Mononuclear cell (primary cell): ENCODE data around the gene LCE1F. TPM values are rescaled to one million over a fixed set of nuclear protein-coding genes. Genes with fewer than 3 reads are reported as not detected.

Experiments used
- H3K27me3 ChIP-seq: 2 replicates; pipeline ENCODE4 v1.6.0; 2011; ENCODE audit warnings: low read length, control low read depth; ENCODE audit not compliant: insufficient read depth
- H3K4me1 ChIP-seq: 2 replicates; pipeline ENCODE4 v1.5.1; 2011; ENCODE audit warnings: mild to moderate bottlenecking, low read length, control low read depth; ENCODE audit not compliant: insufficient read depth
- H3K4me3 ChIP-seq: 2 replicates; pipeline ENCODE4 v1.5.1; 2011; ENCODE audit warnings: mild to moderate bottlenecking, low read length, moderate library complexity
- H3K9me3 ChIP-seq: 2 replicates; pipeline ENCODE4 v1.5.1; 2011; ENCODE audit warnings: low read depth, mild to moderate bottlenecking, control low read depth, low read length
- total RNA-seq: library from RNA; depleted of rRNA; stranded (reverse); fragments of >200 nt; gene quantifications from one replicate; pipeline ENCODE4 v1.2.3, GENCODE V29; 2012

Gene LCE1F
- not detected for total RNA-seq

GRCh38 chr1:152774875-152775274 is at the start of gene LCE1F:
LCE1F (plus strand) TSS chr1:152775140; CDS start chr1:152776372, 1,232 bp downstream.
- Histone ChIP-seq H3K27me3 (peaks cover 2% of the 10 kb centered on the region), H3K4me3 (no peak within 1 kb of the TSS), H3K4me1 (no peaks in the 10 kb centered on the region), H3K9me3 (no peaks in the 10 kb centered on the region)

GRCh38 chr1:152725261-152725660 is 49.7 kb upstream of the LCE1F start:
- Histone ChIP-seq H3K4me1 (no peaks in the 10 kb centered on the region), H3K4me3 (no peak overlapping the region), H3K27me3 (no peaks in the 10 kb centered on the region), H3K9me3 (no peaks in the 10 kb centered on the region)

GRCh38 chr1:152728986-152729385 is 46.0 kb upstream of the LCE1F start:
- no peaks in the 10 kb centered on the region for H3K4me1 ChIP-seq
- H3K27me3 ChIP-seq = no peaks in the 10 kb centered on the region
- no peaks in the 10 kb centered on the region for H3K9me3 ChIP-seq
- H3K4me3 ChIP-seq = no peak overlapping the region

- H3K4me1 ChIP-seq = no peaks in the 10 kb centered on the region
- H3K4me3 ChIP-seq = no peak overlapping the region
- H3K27me3 ChIP-seq = no peaks in the 10 kb centered on the region
- no peaks in the 10 kb centered on the region for H3K9me3 ChIP-seq
Observed at GRCh38 chr1:152735648-152736047, 39.3 kb upstream of the LCE1F start.

- Histone ChIP-seq H3K27me3 (no peaks in the 10 kb centered on the region), H3K9me3 (no peaks in the 10 kb centered on the region), H3K4me3 (no peak overlapping the region), H3K4me1 (no peaks in the 10 kb centered on the region)
Observed at GRCh38 chr1:152737997-152738396, 36.9 kb upstream of the LCE1F start.

- no peaks in the 10 kb centered on the region for H3K4me1 ChIP-seq
- no peaks in the 10 kb centered on the region for H3K9me3 ChIP-seq
- H3K4me3 ChIP-seq = no peak overlapping the region
- no peaks in the 10 kb centered on the region for H3K27me3 ChIP-seq
Observed at GRCh38 chr1:152739841-152740240, 35.1 kb upstream of the LCE1F start.

GRCh38 chr1:152741656-152742055 is 33.3 kb upstream of the LCE1F start:
- H3K9me3 ChIP-seq = no peaks in the 10 kb centered on the region
- no peak overlapping the region for H3K4me3 ChIP-seq
- no peaks in the 10 kb centered on the region for H3K27me3 ChIP-seq
- H3K4me1 ChIP-seq = no peaks in the 10 kb centered on the region

- peaks cover 5% of the 10 kb centered on the region for H3K27me3 ChIP-seq
- no peaks in the 10 kb centered on the region for H3K9me3 ChIP-seq
- no peaks in the 10 kb centered on the region for H3K4me1 ChIP-seq
- H3K4me3 ChIP-seq = no peak overlapping the region
Observed at GRCh38 chr1:152743371-152744145, 31.4 kb upstream of the LCE1F start.

- no peaks in the 10 kb centered on the region for H3K9me3 ChIP-seq
Observed at GRCh38 chr1:152745289-152745704, 29.6 kb upstream of the LCE1F start.

GRCh38 chr1:152745765-152746444 is 29.0 kb upstream of the LCE1F start:
- H3K27me3 ChIP-seq = peaks cover 9% of the 10 kb centered on the region
- no peaks in the 10 kb centered on the region for H3K4me1 ChIP-seq

More at GRCh38 chr1:152745289-152745704, 29.6 kb upstream of the LCE1F start:
- H3K4me3 ChIP-seq = no peak overlapping the region
- H3K4me1 ChIP-seq = no peaks in the 10 kb centered on the region
- H3K27me3 ChIP-seq = peaks cover 9% of the 10 kb centered on the region

GRCh38 chr1:152747831-152748230 is 27.1 kb upstream of the LCE1F start:
- Histone ChIP-seq H3K9me3 (no peaks in the 10 kb centered on the region), H3K4me3 (no peak overlapping the region), H3K27me3 (peaks cover 9% of the 10 kb centered on the region), H3K4me1 (no peaks in the 10 kb centered on the region)

More at GRCh38 chr1:152745765-152746444, 29.0 kb upstream of the LCE1F start:
- no peak overlapping the region for H3K4me3 ChIP-seq
- no peaks in the 10 kb centered on the region for H3K9me3 ChIP-seq

GRCh38 chr1:152752225-152752624 is 22.7 kb upstream of the LCE1F start:
- H3K27me3 ChIP-seq = peaks cover 9% of the 10 kb centered on the region
- no peaks in the 10 kb centered on the region for H3K9me3 ChIP-seq

GRCh38 chr1:152753586-152753985 is 21.4 kb upstream of the LCE1F start:
- H3K9me3 ChIP-seq = no peaks in the 10 kb centered on the region

More at GRCh38 chr1:152752225-152752624, 22.7 kb upstream of the LCE1F start:
- Histone ChIP-seq H3K4me3 (no peak overlapping the region), H3K4me1 (no peaks in the 10 kb centered on the region)

GRCh38 chr1:152756872-152757271 is 18.1 kb upstream of the LCE1F start:
- Histone ChIP-seq H3K4me3 (no peak overlapping the region), H3K4me1 (no peaks in the 10 kb centered on the region), H3K27me3 (no peaks in the 10 kb centered on the region), H3K9me3 (no peaks in the 10 kb centered on the region)

More at GRCh38 chr1:152753586-152753985, 21.4 kb upstream of the LCE1F start:
- H3K27me3 ChIP-seq = peaks cover 4% of the 10 kb centered on the region
- no peak overlapping the region for H3K4me3 ChIP-seq
- H3K4me1 ChIP-seq = no peaks in the 10 kb centered on the region

- Histone ChIP-seq H3K4me3 (no peak within 1 kb of the TSS), H3K27me3 (no peaks in the 10 kb centered on the region)
Observed at GRCh38 chr1:152757747-152758146, 17.2 kb upstream of the LCE1F start, which contains the start of gene KPRP. KPRP (plus strand) TSS chr1:152758025; CDS start chr1:152759589, 1,564 bp downstream.

More at GRCh38 chr1:152757747-152758146, 17.2 kb upstream of the LCE1F start, which contains the start of gene KPRP:
- H3K4me1 ChIP-seq = no peaks in the 10 kb centered on the region
- no peaks in the 10 kb centered on the region for H3K9me3 ChIP-seq
